Liver (tissue), 9 donors: ENCODE data around the gene ARHGAP9. TPM values are rescaled to one million over a fixed set of nuclear protein-coding genes. Genes with fewer than 3 reads are reported as not detected.
A peak's percentile ranks its signal among the peaks of the same experiment; 100 is the strongest.

ENCODE experiments used
- DNase-seq: peaks from one replicate; pipeline ENCODE4 v3.0.0-alpha.2; 2017; ENCODE audit warnings: low spot score
- H3K27ac ChIP-seq, 2 donors: one replicate each; pipeline ENCODE4 v1.7.0; 2013; ENCODE audit warnings: inconsistent platforms in 2 of 2, low read length in 2 of 2, control low read depth in 1 of 2, low read depth in 1 of 2, mild to moderate bottlenecking in 1 of 2
- H3K27me3 ChIP-seq, 4 donors: one replicate each; pipeline versions ENCODE4 v1.6.1 to v1.7.0; 2013; ENCODE audit warnings: low read length in 3 of 4, inconsistent platforms in 1 of 4, mild to moderate bottlenecking in 1 of 4, moderate library complexity in 1 of 4; ENCODE audit not compliant: control insufficient read depth in 4 of 4, insufficient read depth in 4 of 4
- H3K36me3 ChIP-seq, 4 donors: one replicate each; pipeline versions ENCODE4 v1.6.1 to v1.7.0; 2013; ENCODE audit warnings: low read length in 3 of 4, mild to moderate bottlenecking in 3 of 4, low read depth in 1 of 4, moderate library complexity in 1 of 4; ENCODE audit not compliant: control insufficient read depth in 4 of 4, insufficient read depth in 3 of 4
- H3K4me1 ChIP-seq, 4 donors: one replicate each; pipeline versions ENCODE4 v1.6.1 to v1.7.0; 2013; ENCODE audit warnings: low read length in 3 of 4, mild to moderate bottlenecking in 3 of 4, moderate library complexity in 1 of 4; ENCODE audit not compliant: control insufficient read depth in 4 of 4, insufficient read depth in 4 of 4
- H3K4me3 ChIP-seq, 3 donors: one replicate each; pipeline versions ENCODE4 v1.6.1 to v1.7.0; 2013; ENCODE audit warnings: low read length in 3 of 3, control low read depth in 1 of 3, low read depth in 1 of 3, mild to moderate bottlenecking in 1 of 3
- H3K9ac ChIP-seq, 2 donors: one replicate each; pipeline ENCODE4 v1.7.0; 2013; ENCODE audit warnings: low read length in 2 of 2, mild to moderate bottlenecking in 2 of 2, moderate library complexity in 2 of 2, control low read depth in 1 of 2, low read depth in 1 of 2
- H3K9me3 ChIP-seq, 4 donors: one replicate each; pipeline versions ENCODE4 v1.6.1 to v1.7.0; 2013; ENCODE audit warnings: low read length in 3 of 4; ENCODE audit not compliant: control insufficient read depth in 4 of 4
- ATF3 ChIP-seq: IDR thresholded peaks from 2 replicates; pipeline ENCODE4 v1.6.1; 2016; ENCODE audit warnings: antibody characterized with exemption
- CTCF ChIP-seq: fragments of 150-350 bp; IDR thresholded peaks from 2 replicates; pipeline ENCODE4 v1.5.1; 2017; ENCODE audit warnings: improper control_type of control experiment, low read depth, low read length; ENCODE audit not compliant: missing input control
- FOXA1 ChIP-seq: IDR thresholded peaks from 2 replicates; pipeline ENCODE4 v1.6.1; 2016; ENCODE audit warnings: antibody characterized with exemption
- FOXA2 ChIP-seq: IDR thresholded peaks from 2 replicates; pipeline ENCODE4 v1.6.1; 2016; ENCODE audit warnings: antibody characterized with exemption
- GABPA ChIP-seq, 2 donors: IDR thresholded peaks in 1 of 2; conservative IDR thresholded peaks in 1 of 2; 2 replicates each; pipeline ENCODE4 v1.6.1; 2016; ENCODE audit warnings: antibody characterized with exemption in 2 of 2, mild to moderate bottlenecking in 1 of 2, moderate library complexity in 1 of 2
- HNF4A ChIP-seq, 2 donors: conservative IDR thresholded peaks; 2 replicates each; pipeline ENCODE4 v1.6.1; 2016; ENCODE audit warnings: antibody characterized with exemption in 2 of 2, mild to moderate bottlenecking in 2 of 2
- JUND ChIP-seq, 2 donors: IDR thresholded peaks; 2 replicates each; pipeline ENCODE4 v1.6.1; 2016; ENCODE audit warnings: antibody characterized with exemption in 2 of 2
- NR2F2 ChIP-seq: IDR thresholded peaks from 2 replicates; pipeline ENCODE4 v1.6.1; 2016; ENCODE audit warnings: antibody characterized with exemption
- REST ChIP-seq: IDR thresholded peaks from 2 replicates; pipeline ENCODE4 v1.6.1; 2016; ENCODE audit warnings: antibody characterized with exemption, mild to moderate bottlenecking
- RXRA ChIP-seq, 2 donors: IDR thresholded peaks; 2 replicates each; pipeline ENCODE4 v1.6.1; 2017 to 2018; ENCODE audit warnings: antibody characterized with exemption in 2 of 2, mild to moderate bottlenecking in 1 of 2
- SP1 ChIP-seq: IDR thresholded peaks from 2 replicates; pipeline ENCODE4 v1.6.1; 2018; ENCODE audit warnings: antibody characterized with exemption, mild to moderate bottlenecking
- YY1 ChIP-seq: IDR thresholded peaks from 2 replicates; pipeline ENCODE4 v1.6.1; 2016; ENCODE audit warnings: antibody characterized with exemption, mild to moderate bottlenecking
- ZBTB33 ChIP-seq: IDR thresholded peaks from 2 replicates; pipeline ENCODE4 v1.6.1; 2016; ENCODE audit warnings: antibody characterized with exemption
- WGBS: extraction: QIAGEN DNeasy Blood & Tissue Kit; methylation state at CpG from one replicate; pipeline ENCODE4 v1.1.7; 2013; 5-methylcytosine and 5-hydroxymethylcytosine counted together
- polyA plus RNA-seq, 2 donors: library from polyadenylated mRNA; stranded (reverse) in 1 of 2; unstranded in 1 of 2; fragments of 200-250 nt in 1 of 2; fragments of >200 nt in 1 of 2; fragmentation: Nextera tagmentation in 1 of 2; extraction: Ambion mirVana in 1 of 2; gene quantifications; one replicate each; pipeline versions ENCODE4 v1.2.1 to v1.2.3, GENCODE V29; 2013 to 2015
- total RNA-seq, 2 donors: library from RNA; depleted of rRNA; stranded (reverse); fragments of >200 nt; gene quantifications; one replicate each; pipeline ENCODE4 v1.2.3, GENCODE V29; 2014
- donor health status: healthy.
- donor health status: healthy.
- donor health status: healthy.
- donor health status: healthy.
- donor health status: healthy.

The ARHGAP9 gene
- total and polyA plus RNA-seq, 4 donors: 3.0 to 12.0 (median 7.1) TPM

- no peaks in the 10 kb centered on the region for H3K36me3 ChIP-seq
- WGBS: 2% methylated on average over 19 of the region's 19 CpGs
- no peaks in the 10 kb centered on the region for H3K27me3 ChIP-seq
- H3K9ac ChIP-seq: no peak overlapping the region
- no peak for DNase-seq
- peaks cover 7 to 38% (median 20%) of the 10 kb centered on the region in 4 donors for H3K4me1 ChIP-seq
- no peak overlapping the region for H3K27ac ChIP-seq
- no peak for TF ChIP-seq FOXA2
- TF ChIP-seq JUND (IDR thresholded peaks at IDR 0.05): no peak
- TF ChIP-seq GABPA (IDR thresholded peaks at IDR 0.05 in 1 of 2, conservative IDR thresholded peaks at IDR 0.05 in 1 of 2): no peak
- no peak for TF ChIP-seq RXRA (IDR thresholded peaks at IDR 0.05)
- TF ChIP-seq SP1: no peak
- TF ChIP-seq CTCF: no peak
- no peak for TF ChIP-seq ZBTB33
- no peak for TF ChIP-seq NR2F2
- TF ChIP-seq ATF3: no peak
- no peak for TF ChIP-seq REST
- no peak for TF ChIP-seq FOXA1
- peak overlapping the region in 1 of 3 donors; percentile 55 for H3K4me3 ChIP-seq
- H3K9me3 ChIP-seq: no peaks in the 10 kb centered on the region
Observed at GRCh38 chr12:57460841-57461275, 18.8 kb downstream of the ARHGAP9 start.

GRCh38 chr12:57460468-57460784, 19.2 kb downstream of the ARHGAP9 start:
- H3K9ac ChIP-seq: no peak overlapping the region
- peak overlapping the region in 1 of 3 donors; percentile 67 for H3K4me3 ChIP-seq
- peaks cover 7 to 38% (median 20%) of the 10 kb centered on the region in 4 donors for H3K4me1 ChIP-seq
- no peak for DNase-seq
- no peaks in the 10 kb centered on the region for H3K9me3 ChIP-seq
- H3K36me3 ChIP-seq: no peaks in the 10 kb centered on the region
- no peaks in the 10 kb centered on the region for H3K27me3 ChIP-seq
- WGBS: 2% methylated on average over 6 of the region's 6 CpGs
- no peak overlapping the region for H3K27ac ChIP-seq
- TF ChIP-seq HNF4A (conservative IDR thresholded peaks at IDR 0.05) (peak in 1 of 2 donors; percentile 17), YY1 (no peak)
